Hematopoietic multipotent progenitor cell (in vitro differentiated cells): ENCODE measurements around the gene SNRPF. TPM values are rescaled to one million over a fixed set of nuclear protein-coding genes. Genes with fewer than 3 reads are reported as not detected.
A peak's percentile ranks its signal among the peaks of the same experiment; 100 is the strongest.
"Not testable (repeated sequence)": the region's sequence is repeated elsewhere in the genome, so short reads cannot be mapped to it uniquely, and the experiment has no call there.

Experiments used
- DNase-seq, 3 donors: peaks; one replicate each; pipeline ENCODE4 v3.0.0-alpha.2; 2011 to 2015; ENCODE audit warnings: low read depth in 2 of 3, low spot score in 2 of 3
- total RNA-seq: library from RNA; depleted of rRNA; stranded (reverse); fragments of >200 nt; gene quantifications from one replicate; pipeline ENCODE4 v1.2.3, GENCODE V29; 2012

The SNRPF gene
- 10.2 TPM for total RNA-seq

DNA sequence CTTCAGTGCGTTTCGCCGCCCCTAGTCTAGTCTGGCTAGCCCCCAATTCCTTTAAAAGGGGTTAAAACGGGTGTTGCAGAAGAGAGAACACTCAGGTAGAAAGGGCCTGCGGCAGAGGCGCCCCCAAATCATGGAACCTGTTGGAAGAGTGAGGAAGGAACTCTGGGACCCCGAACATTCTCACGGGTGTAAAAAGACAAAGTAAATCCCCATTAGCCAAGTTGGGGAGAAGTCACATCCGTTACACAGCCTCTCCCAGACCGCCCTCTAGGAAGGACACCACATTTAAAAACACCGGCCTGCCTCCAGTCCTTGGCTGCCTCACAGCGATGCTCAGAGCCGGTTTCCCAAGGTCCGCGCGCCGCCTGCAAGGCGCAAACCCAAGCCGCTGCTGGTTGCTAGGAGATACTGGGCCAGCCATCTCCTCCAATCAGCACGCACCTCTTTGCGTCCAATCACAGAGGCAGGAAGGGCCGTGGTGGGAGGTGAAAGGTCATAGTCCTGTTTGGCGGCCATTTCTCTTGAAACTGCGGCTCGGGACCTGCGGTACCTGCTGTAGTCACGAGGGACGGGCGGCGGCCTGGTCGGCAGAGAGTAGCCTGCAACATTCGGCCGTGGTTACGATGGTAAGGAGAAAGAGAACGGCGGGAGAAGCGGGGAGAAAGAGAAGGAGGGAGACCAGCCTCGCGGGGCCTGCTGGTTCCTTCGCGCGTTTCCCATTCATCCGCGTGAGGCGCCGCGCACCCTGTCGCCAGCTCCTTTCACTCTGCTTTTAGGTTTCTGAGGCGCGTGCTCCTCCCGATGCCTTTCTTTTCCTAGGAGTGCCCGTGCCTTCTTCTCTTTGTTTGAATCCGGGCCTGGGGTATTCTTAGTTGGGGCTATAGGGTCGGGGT, at the start of gene SNRPF:
Gene SNRPF (plus strand): TSS at position 502 of the 893 bp plus-strand sequence. CDS start 122 bp downstream, at position 624.
- peak; percentile 87 to 97 (median 94) for DNase-seq

DNA sequence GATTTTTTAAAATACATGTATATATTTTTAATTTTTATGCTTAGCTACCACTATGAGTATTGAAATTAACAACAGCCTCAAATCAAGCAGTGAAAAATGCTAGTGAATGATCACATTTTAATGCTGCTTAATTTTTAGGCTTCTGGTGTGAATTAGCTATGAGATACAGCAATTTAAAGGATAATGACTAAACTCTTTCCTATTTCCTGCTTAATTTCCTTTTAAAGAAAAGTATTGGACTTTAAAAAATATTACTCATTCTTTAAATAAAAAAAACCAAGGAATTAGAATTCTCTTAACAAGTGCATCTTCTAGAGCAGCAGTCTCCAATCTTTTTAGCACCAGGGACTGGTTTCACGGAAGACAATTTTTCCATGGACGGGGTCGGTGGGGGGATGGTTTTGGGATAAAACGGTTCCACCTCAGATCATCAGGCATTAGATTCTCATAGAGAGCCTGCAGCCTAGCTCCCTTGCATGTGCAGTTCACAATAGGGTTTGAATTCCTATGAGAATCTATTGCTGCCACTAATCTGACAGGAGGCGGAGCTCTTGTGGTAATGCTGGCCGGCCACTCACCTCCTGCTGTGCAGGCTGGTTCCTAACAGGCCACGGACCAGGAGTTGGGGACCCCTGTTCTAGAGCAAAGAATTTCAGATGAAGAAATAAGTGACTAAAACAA, 49.6 kb upstream of the SNRPF start:
- DNase-seq = no peak

DNA sequence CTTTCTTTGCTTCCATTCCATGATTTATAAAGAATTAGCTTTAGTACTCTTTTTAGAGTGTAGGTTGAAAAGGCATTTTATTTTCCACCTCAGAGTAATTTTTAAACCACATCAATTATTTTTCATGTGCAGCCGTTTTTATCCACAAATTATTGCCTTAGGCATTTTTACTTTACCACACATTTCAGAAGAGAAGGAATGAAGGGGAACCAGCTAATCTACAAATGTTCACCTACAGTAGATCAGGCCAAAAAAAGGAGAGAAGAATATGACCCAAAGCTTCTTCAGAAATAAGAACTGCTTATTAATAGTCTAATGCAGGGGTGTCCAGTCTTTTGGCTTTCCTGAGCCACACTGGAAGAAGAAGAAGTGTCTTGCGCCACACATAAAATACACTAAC, 48.3 kb upstream of the SNRPF start:
- no peak for DNase-seq

DNA sequence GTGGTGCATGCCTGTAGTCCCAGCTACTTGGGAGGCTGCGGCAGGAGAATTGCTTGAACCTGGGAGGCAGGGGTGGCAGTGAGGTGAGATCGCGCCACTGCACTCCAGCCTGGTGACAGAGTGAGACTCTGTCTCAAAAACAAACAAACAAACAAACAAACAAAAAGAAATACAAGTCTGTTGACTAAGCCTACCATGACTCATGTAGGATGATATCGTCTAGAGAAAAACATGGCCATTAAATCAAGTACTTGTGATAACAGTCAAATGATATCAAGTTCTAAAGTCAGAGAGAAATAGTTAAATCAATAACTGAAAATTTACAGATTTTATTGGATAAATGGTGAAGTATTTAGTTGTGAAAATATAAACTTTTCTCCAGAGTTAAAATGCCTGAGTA, 46.6 kb upstream of the SNRPF start:
- DNase-seq = not testable (repeated sequence)

DNA sequence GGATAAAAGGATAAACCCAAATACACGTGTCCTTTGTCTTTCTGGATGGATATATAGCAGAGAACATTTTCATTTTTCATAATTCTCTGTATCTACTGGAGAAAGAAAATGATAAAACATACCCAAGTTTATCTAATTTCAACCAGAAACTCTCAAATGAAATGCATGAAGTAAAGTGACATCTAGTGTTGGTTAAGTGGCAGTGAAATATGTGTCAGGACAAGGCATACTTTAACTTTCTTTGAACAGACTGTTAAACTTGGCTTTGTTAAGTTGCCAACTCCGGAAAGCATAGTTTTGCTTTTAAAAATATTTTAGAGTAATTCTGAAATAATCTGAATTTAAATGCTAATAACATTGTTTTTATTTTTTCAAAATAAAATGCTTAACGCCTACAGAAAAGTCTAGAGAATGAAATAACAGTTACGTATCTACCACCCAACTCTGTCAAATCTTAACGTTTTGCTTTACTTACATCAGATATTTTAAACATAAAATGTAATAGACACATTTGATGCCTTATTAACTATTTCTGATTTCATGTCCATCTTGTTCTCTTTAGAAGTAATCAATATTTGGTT, 43.0 kb upstream of the SNRPF start:
- DNase-seq = peak in 1 of 3 donors; percentile 45

DNA sequence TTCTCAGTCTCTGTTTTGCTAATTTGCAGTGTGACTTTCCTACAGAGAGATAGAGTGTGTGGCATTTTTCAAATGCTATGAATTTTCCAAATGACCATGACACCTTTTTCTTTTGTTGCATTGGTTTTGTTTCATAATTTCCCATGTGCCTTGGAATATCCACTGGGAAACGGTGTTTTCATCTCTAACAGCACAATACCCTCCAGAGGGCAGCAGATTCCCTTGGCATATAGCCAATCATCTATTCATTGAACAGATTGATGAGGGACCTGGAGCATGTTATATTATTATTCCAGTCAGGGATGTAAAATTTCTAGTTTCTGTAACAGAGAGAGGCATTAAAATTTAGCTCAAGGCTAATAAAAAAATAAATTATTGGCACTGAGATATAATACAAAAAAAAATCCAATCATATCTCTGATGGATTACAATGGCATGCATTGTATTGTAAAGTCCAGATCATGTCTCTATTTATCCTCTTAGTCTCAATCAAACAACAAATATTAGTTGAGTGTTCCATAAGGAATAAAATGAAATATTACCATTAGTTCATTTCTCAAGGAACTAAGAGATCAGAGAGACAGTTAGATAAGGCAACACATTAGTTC, 38.6 kb upstream of the SNRPF start:
- peak in 1 of 3 donors; percentile 40 for DNase-seq

DNA sequence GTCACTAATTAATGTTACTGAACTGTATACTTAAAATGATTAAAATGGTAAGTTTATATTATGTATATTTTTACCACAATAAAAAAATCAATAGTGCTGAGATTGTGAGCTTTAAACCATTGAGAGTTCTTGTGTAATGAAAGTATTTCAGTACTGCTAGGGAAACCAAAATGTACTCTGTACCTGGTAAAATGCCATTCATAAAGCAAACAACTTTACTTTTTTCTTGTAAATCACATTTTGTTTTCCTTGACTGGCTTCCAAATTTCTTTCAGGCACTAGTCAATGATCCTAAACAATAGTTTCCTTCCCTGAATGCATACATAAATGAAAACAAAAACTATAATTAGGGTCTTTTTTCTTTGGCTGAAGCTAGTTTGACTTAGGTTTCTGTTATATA, 29.4 kb upstream of the SNRPF start:
- no peak for DNase-seq

DNA sequence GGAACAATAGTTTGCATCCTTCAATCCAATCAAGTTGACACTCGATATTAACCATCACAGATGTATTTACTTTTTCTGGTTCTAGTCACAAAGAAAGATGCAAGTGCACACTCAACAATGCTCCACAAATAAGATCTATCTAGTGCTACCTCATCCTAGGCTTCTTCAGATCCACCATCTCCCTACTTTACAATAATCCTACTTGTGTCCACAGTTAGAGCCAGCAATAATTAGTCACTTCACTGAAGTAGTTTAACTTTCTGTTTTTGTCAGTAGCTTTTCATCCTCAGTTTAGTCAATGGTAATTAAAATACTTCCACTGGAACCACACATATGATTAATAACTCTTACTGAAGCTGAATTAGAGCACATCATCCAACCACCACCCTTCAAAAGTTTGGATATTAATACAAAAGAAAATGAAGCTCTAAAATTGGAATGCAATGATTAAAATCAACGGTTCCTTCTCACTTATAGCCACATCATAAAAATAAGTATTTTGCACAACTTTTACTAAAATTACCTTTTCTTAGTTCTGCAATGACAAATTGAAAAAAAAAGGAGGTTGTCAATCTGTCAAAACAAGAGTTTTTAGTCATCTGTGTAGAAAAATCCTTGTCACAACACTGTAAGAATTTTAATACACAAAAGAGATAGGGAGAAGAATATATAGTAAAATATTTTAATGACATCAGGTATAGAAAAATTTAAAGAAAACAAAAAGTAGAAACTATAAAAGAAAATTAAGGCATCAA, 28.2 kb upstream of the SNRPF start:
- DNase-seq = no peak

DNA sequence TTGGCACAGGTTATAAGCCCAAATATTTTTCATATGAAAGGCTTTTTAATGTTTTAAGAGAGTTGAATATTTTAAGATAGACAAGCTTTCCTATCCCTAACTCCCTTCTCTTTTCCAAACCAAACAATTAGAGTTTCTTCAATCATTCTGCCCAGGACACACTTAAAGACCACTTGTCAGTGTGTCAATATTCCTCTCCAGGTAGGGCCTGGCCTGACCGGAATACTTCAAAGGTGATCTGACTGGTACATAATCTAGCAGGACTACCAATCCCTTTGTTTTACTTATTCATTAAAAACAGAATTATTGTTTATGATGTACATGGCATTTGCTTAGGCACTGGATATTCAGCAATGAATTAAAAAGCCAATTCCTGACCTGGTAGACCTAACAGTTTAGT, 24.2 kb upstream of the SNRPF start:
- DNase-seq = no peak

DNA sequence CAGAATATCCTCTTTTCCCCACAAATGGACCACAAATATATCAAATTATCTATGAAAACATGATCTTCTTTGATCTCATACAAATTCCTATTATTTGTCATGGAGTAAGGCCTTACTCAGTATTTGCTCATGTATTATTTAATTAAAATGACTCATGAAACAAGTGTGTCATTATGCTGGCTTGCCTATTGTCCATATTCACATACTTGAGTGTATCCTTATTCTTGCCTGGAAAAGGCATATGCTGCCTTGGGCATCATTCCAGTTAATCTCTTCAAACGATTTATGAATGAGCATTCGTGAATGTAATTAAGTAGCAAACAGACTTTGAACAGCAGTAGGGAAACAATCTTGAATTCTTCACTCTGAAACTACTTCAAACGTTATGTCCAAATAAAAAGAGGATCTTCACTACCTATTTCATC, 22.6 kb upstream of the SNRPF start:
- DNase-seq = no peak

DNA sequence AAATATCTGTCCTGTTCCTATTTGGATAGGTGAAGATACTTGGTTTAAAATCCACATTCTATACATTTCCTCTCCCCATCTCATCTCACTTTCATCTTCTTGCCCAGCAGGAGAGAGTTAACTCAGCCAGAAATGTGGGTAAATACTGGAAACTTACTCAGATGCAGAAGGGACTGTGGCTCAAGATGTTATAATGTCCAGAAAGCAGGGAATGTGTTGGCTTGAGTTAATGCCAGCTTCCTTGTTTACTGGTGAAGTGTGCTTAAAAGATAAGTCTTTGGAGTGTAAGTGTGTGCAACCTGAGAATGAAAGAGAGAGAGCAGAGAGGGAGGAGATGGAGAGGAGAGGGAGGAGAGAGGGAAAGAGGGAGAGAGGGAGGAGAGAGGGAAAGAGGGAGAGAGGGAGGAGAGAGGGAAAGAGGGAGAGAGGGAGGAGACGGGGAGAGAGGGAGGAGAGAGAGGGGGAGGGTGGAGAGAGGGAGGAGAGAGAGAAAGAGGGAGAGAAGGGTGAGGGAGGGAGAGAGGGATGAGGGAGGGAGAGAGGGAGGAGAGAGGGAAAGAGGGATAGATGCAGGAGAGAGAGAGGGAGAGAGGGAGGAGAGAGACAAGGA, 22.0 kb upstream of the SNRPF start:
- no peak for DNase-seq

DNA sequence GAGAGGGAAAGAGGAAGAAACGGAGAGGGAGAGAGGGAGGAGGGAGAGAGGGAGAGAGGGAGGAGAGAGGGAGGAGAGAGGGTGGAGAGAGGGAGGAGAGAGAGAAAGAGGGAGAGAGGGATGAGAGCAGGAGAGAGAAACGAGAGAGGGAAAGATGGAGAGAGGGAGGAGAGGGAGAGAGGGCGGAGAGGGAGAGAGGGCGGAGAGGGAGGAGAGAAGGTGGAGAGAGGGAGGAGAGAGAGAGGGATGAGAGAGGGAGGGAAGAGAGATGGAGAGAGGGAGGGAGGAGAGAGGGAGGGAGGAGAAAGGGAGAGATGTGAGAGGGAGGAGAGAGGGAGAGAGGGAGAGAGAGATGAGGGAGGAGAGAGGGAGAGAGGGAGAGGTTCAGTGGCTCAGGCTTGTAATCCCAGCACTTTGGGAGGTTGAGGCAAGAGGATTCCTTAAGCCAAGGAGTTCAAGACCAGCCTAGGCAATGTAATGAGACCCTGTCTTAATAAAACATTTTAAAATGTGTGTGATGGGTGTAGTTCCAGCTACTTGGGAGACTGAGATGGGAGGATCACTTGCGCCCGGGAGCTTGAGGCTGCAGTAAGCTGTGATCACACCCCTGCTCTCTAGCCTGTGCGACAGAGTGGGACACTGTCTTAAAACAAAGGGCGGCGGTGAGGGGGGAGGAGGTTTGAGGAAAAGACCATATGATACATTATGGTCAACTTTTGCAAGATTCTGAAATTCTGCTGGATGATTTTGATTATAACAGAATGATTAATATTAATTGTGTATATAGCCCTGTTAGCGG, 21.3 kb upstream of the SNRPF start:
- DNase-seq = no peak

DNA sequence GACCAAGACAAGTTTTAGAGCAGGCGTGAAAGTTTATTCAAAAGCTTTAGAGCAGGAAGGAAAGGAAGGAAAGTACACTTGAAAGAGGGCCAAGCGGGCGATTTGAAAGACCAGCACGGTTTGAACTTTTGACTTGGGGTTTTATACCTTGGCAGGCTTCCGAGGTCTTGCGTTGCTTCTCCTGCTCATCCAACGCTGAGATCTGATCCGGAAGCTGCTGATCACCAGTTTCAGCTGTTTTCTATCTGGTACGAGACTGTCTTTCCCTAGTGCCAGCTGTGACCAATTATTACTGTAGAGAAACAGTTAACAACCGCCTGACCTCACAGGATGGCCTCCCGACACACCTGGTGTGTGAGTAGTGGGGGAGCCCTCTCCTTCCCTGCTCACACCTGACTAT, 20.6 kb upstream of the SNRPF start:
- DNase-seq = peak in 1 of 3 donors; percentile 48

DNA sequence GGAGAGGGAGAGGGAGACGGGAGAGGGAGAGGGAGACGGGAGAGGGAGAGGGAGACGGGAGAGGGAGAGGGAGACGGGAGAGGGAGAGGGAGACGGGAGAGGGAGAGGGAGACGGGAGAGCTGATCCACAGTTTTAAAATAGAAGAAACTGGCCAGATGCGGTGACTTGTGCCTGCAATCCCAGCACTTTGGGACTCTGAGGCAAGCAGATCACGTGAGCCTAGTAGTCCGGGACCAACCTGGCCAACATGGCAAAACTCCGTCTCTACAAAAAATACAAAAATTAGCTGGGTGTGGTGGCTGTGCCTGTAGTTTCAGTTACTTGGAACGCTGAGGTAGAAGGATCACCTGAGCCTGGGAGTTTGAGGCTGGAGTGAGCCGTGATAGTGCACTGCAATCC, 16.3 kb upstream of the SNRPF start:
- not testable (repeated sequence) for DNase-seq

DNA sequence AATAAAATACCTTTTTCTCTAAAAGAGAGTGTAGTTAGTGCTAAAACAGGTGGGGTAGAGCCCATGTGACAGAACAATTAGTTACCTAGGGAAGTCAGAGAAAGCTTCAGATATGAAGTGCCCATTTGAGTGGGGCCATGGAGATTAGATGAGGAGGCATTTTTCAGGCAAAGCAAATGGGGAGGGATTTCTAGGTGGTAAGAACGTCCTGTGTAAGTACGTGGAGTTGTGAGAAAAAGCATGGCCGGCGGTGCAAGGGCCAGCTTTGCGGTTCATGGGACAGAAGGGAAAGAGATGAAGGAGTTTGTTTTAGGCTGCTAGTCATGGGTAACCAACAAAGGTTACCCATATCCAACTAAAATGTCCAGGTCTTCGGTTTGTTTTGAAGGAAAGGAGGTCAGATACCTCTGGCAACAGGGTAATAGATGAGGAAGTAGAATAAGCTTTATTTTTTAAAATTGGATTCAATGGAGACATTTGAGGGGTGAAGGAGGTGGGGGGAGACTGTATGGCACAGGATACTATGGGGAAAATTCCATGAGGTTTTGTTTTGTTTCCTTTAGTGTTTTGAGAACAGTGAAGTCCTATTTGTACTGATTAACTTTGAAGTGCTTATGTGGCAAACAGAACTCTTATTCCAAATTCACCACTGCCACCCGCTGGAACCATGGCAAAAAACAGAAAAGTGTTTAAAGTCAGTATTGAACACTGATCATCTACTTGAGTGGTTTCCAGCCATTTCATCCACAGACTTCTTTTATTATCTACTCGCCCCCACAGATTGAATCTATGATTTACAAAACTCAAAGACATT, 10.0 kb upstream of the SNRPF start:
- peak in 1 of 3 donors; percentile 57 for DNase-seq

DNA sequence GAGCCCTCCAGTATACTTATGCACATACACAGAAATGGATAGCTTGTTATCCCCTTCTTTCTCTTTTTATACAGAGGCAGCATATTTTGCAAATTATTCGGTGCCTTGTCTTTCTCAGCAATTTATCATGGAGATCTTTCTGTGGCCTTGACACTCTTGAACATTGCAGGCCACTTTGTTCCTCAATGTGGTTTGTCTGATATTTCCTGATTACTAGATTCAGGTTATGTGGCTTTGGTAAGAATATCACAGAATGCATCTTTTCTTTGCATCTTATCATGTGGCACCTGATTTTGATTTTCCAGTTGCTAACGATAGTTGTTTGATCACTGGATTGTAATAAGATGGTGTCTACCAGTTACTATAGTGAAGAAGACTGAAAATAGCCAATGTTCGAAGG, 7.1 kb upstream of the SNRPF start:
- peak in 1 of 3 donors; percentile 77 for DNase-seq

DNA sequence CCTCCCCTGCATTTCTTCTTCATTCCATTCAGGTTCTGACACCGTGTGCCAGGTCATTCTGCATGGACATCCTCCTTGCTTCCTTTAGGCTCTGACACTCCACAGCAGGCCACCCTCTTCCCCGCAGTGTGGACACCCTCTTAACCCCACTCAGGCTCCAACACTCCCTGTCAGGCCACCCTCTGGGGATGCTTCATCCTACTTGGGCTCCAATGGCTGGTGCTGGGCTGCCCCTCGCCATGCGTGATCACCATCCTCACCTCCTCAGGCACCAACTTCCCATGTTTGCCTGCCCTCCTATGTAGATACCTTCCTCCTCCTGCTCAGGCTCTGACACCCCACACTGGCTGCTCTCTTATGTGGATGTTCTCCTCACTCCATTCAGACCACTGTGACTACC, 6.6 kb upstream of the SNRPF start:
- DNase-seq = no peak

DNA sequence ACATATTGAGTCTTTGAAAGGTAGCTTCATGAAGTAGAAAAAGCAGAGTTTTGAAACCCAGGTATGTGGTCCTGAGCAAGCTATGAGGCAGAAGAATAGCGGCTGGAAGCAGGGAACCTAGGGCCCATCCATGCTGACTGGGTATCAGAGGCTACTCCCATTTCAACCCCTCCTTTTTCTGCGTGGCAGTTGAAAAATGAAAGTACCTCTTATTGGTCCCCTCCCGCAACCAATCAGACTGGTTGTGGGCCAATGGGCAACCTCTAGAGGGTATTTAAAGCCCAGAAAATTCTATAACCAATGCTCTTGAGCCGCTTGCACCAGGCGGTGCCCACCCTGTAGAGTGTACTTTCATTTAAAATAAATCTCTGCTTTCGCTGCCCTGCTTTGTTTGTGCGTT, 1.6 kb upstream of the SNRPF start:
- DNase-seq = no peak
